Stimulated activated CD4-positive, alpha-beta T cell treated with anti-CD3 and anti-CD28 coated beads, Interleukin-12 subunit alpha, Interleukin-12 subunit beta, amount 100 ng/mL, for 48 hours (primary cell): ENCODE measurements around the gene DGCR8.

ENCODE experiments used
- DNase-seq, 3 donors: peaks; one replicate each; pipeline ENCODE4 v3.0.0-alpha.2; 2020; ENCODE audit warnings: low read depth in 2 of 3, low spot score in 1 of 3

The DGCR8 gene

GRCh38 chr22:20089226-20089976 lies 9.4 kb downstream of the DGCR8 start:
- DNase-seq = no peak

GRCh38 chr22:20089977-20090729 lies 10.1 kb downstream of the DGCR8 start:
- no peak for DNase-seq

- DNase-seq = no peak
Measured at GRCh38 chr22:20090730-20091240, 10.7 kb downstream of the DGCR8 start.

GRCh38 chr22:20091690-20092476 lies 11.8 kb downstream of the DGCR8 start:
- no peak for DNase-seq

DNA sequence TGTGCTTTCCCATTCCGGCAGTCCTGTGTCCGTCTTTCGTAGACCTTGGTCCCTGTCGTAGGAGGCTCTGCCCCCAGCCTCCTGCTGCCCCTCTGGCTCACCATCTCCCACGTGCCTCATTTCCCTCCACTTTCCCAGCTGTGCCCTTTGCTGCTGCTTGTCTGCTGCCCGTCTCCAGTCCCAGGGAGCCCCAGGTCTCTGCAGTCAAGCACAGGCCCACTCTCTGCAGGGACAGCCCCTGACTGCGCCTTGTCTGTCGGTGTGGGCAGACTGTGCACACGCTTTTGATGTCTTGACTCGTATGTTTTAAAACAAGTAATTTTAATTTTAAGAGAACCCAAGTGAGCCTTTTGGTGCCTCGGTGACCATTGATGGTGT lies 12.4 kb downstream of the DGCR8 start:
- no peak for DNase-seq

GRCh38 chr22:20093418-20094196 lies 13.6 kb downstream of the DGCR8 start:
- DNase-seq = no peak

DNA sequence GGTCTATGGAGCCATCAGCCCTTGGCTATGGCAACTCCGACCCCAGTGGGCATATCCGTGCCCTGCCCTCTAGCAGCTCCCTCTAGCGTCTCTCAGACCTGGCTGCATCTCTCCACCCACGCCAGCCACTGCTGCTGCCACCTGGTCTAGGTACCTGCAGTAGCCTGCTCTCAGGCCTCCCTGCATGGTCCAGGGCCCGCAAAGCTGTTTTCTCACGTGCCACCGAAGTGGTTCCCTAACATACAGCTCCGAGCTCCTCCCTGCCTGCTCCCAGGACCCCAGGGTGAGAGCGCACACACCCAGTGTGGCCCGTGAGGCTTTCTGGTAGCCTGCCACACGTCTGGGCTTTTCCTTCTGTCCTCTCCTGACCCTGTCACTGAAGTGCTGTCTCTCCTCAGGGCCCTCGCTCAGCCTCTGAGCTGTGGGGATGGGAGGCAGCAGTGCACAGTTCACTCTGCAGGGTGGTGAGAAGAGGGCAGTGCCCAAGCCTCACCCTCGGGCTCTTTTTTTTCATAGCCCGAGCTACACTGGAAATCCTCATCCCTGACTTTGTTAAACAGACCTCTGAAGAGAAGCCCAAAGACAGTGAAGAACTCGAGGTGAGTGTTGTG lies 14.3 kb downstream of the DGCR8 start:
- no peak for DNase-seq

- no peak for DNase-seq
Measured at GRCh38 chr22:20095521-20095920, 15.5 kb downstream of the DGCR8 start.

DNA sequence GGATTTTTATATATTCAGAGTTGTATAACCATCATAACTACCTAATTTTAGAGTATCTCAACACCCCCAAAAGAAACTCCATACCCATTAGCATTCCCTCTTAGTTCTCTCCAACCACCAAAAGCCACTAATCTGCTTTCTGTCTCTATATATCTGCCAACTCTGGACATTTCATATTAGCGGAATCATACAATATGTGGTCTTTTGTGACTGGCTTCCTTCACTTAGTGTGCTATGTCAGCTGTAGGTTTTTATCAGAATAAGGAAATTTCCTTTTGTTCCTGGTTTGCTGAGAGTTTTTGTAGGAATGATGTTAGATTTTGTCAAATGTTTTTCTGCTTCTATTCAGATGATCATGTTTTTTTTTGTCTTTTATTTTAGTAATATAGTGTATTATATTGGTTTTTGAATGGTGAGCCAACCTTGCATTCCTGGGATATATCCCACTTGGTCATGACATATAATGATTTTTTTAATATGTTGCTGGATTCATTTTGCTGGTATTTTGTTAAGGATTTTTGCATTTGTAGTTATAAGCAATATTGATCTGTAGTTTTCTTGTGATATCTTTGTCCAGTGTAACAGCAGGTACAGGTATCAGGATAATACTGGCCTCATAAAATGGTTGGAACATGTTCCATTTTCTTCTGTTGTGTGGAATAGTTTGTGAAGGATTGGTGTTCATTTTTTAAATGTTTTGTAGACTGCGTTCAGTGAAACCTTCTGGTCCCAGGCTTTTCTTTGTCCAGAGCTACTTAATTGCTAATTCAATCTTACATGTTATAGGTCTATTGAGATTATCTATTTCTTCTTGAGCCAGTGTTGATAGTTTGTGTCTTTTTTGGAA lies 16.8 kb downstream of the DGCR8 start:
- no peak for DNase-seq

DNA sequence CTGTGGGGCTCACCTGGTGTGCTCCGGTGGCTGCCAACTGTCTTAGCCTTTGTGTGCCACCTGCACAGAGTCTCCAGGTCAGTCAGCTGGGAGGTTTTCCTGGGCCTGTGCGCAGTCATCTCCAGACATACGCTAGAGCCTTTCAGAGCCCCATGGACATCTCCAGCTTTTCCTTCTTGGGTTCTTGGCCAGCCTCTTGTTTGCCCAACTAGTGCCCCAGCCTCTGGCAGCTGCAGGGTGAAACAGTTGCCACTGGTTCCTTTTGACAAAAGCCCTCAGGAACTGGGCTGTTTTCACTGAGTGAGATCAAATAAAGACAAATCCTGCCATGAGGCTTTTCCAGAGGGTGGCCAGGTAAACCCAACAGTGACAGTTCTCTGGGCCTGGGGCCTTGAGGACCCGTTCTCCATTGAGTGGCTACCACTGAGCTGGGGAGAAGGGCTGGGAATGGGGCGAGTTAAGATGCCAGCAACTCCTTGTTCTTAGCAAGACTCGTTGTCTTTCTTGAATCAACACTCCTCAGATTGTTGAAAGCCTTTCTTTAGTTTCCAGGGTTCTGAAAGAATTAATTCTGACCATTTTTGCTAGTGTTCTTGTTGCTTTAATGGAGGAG lies 19.2 kb downstream of the DGCR8 start:
- no peak for DNase-seq

GRCh38 chr22:20101638-20102037 lies 21.6 kb downstream of the DGCR8 start:
- DNase-seq = no peak

- DNase-seq = no peak
Measured at GRCh38 chr22:20102203-20102780, 22.3 kb downstream of the DGCR8 start.

DNA sequence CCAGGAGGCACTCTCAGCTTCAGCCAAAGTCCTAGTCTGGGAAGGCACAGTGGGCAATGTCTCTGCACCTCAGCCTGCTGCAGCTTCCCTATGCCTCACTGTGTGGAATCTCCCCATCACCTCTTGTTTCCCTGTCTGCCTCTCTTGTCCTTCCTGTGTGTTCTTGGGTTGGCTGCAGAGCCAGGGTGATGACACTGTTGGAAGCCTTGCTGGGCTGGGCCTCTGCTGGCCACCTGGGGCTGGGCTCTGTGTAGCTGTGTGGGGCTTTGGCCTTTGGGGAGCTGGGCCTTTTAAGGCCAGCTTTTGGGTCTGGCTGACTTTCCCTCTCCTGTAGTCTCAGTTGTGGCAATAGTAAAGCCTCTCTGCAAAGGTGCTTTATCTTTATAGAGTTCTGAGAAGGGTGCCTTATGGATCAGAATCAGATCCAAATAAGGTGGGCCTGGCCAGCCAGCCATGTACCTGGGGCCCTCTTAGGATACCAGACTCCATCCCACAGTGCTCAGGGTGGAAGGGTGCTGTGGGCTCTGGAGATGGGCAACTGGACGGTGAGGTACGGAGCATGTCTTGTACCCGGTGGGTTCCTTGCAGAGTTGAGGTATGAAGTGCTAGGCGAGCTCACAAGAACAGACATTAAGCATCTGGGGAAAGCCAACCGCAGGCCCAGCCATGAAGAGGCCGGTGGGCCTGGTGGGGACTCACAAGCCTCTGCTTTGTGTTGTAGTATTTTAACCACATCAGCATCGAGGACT lies 25.6 kb downstream of the DGCR8 start:
- DNase-seq = no peak

DNA sequence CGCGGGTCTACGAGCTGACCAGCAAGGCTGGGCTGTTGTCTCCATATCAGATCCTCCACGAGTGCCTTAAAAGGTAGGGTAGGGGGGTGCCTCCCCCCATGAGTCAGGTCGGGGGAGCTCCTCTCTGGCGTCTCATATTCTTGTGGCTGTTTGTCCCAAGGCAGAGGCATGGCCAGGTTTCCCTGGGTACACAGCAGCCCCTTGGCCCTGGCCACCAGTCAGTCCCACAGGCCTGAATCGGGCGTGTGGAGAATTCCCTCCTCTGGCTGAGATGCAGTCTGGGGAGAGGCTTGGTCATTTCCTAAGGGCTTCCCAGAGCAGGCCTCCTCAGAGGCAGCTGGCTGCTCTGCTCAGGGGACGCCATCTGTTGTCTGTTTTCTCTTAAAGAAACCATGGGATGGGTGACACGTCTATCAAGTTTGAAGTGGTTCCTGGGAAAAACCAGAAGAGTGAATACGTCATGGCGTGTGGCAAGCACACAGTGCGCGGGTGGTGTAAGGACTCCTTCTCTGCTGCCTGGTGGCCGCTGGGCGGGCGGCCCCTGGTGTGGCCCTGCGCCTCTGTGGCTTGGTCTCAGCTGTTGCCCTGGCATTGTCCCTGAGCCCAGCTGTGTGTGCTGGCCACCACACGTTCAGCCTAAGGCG lies 26.3 kb downstream of the DGCR8 start:
- DNase-seq = no peak

GRCh38 chr22:20106849-20107237 lies 26.8 kb downstream of the DGCR8 start:
- no peak for DNase-seq

DNA sequence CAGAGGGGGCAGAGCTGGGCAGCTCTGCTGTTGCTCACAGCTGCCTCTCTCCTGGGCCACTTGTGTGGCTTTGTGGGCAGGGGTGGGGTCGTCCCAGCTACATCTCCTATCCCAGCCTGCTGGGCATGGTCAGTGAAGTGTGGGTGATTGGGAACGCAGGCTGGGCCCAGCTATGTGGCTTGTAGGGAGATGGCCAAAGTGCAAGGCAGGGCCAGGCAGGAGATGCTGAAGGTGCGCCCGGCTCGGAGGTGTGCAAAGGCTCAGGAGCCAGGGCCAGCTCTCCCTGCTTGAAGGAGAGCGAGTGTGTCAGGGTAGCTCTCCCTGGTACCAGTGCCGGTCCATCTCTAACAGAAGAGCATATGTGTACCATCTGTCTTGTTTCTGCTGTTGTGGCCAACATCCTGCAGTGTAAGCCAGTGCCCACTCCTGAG lies 27.4 kb downstream of the DGCR8 start:
- no peak for DNase-seq

DNA sequence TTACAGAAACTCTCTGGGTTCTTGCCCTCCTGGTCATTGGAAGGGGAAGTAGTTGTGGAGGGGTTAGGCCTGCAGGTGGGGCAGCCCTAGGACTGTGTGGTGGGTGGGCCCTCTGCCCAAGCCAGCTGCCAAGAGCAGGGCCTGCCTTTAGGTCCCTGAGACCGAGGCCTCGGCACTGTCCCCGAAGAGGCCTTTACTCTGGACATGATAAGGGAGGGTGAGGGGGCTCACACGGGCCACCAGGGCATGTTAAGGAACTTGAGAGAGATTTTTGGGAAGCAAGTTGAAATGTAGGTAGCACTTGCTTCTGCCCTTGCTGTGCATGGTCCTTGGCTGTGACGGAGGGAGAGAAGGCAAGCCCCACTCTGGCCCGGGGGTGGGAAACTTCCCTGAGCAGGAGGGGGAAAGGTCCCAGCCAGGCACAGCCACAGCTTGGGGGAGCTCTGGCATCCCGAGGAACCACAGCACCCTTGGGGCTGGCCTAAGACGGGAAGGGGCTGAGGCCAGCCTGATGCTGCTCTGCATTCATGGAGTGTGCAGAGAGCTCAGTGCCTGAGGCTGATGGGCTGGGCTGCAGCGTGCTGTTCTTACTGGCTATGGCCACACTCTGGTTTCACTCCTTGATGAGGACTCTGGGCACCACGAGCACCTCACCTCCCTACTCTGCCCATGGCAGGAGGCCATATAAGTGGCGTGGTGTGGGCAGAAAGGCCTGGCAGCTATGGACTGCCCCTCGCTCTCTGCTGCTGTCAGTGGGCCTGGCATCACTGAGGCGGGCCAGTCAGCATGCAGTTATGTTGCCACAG lies 28.1 kb downstream of the DGCR8 start:
- no peak for DNase-seq
